Gastroesophageal sphincter (tissue), 3 donors: Measurements from ENCODE around the gene CTSA.

Experiments
- POLR2A ChIP-seq, 2 donors: fragments of 450-650 bp; IDR thresholded peaks; one replicate each; pipeline ENCODE4 v1.6.1; 2017; ENCODE audit warnings: antibody characterized with exemption in 2 of 2, mild to moderate bottlenecking in 2 of 2, moderate library complexity in 1 of 2
- TF ChIP-seq, protein P1 (sequence below), 4 experiments: fragments of 200-600 bp in 2 of 4; fragments of 450-650 bp in 2 of 4; sonication (generic) in 1 of 4; IDR thresholded peaks; one replicate each; pipeline ENCODE4 v1.5.1; 2017 to 2019; ENCODE audit warnings: antibody characterized with exemption in 4 of 4, mild to moderate bottlenecking in 2 of 4, moderate library complexity in 2 of 4

DNA sequence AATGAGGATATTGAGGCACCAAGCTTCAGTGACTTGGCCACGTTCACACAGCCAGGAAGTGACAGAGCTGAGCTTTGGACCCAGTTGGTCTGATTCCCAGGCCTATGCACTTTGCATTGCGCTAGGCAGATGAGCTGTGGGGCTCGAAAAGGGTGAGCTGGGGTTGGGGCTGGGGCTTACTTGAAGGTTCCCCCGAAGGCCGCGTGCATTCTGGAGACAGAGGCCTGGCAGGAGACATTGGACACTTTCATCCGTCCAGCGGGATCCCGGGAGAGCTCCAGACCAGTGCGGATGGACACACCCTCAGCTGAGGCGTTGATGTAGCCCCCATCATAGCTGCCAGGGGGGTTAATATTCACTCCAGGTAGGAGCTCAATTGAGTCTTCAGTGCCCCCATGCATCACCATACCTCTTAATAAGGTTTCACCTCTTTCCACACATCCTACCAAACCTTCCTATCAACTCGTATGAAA lies 18.2 kb downstream of the CTSA start:
- TF ChIP-seq, protein P1, sequence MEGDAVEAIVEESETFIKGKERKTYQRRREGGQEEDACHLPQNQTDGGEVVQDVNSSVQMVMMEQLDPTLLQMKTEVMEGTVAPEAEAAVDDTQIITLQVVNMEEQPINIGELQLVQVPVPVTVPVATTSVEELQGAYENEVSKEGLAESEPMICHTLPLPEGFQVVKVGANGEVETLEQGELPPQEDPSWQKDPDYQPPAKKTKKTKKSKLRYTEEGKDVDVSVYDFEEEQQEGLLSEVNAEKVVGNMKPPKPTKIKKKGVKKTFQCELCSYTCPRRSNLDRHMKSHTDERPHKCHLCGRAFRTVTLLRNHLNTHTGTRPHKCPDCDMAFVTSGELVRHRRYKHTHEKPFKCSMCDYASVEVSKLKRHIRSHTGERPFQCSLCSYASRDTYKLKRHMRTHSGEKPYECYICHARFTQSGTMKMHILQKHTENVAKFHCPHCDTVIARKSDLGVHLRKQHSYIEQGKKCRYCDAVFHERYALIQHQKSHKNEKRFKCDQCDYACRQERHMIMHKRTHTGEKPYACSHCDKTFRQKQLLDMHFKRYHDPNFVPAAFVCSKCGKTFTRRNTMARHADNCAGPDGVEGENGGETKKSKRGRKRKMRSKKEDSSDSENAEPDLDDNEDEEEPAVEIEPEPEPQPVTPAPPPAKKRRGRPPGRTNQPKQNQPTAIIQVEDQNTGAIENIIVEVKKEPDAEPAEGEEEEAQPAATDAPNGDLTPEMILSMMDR (IDR thresholded peaks at IDR 0.05), result no peak
- no peak for TF ChIP-seq POLR2A (IDR thresholded peaks at IDR 0.05)
